ENCODE data around the gene MXRA8.

- TF ChIP-seq, protein P1, sequence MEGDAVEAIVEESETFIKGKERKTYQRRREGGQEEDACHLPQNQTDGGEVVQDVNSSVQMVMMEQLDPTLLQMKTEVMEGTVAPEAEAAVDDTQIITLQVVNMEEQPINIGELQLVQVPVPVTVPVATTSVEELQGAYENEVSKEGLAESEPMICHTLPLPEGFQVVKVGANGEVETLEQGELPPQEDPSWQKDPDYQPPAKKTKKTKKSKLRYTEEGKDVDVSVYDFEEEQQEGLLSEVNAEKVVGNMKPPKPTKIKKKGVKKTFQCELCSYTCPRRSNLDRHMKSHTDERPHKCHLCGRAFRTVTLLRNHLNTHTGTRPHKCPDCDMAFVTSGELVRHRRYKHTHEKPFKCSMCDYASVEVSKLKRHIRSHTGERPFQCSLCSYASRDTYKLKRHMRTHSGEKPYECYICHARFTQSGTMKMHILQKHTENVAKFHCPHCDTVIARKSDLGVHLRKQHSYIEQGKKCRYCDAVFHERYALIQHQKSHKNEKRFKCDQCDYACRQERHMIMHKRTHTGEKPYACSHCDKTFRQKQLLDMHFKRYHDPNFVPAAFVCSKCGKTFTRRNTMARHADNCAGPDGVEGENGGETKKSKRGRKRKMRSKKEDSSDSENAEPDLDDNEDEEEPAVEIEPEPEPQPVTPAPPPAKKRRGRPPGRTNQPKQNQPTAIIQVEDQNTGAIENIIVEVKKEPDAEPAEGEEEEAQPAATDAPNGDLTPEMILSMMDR (IDR thresholded peaks at IDR 0.05; ENCODE audit: low read depth, low read length, poor library complexity, severe bottlenecking): no peak
- TF ChIP-seq EZH2phosphoT487 (IDR thresholded peaks at IDR 0.05; ENCODE audit: borderline replicate concordance, low read length): no peak
Observed at GRCh38 chr1:1394116-1394515, 35.8 kb upstream of the MXRA8 start.

All from DOHH2 (cell line).